Heart right ventricle (tissue), 16 donors: Measurements from ENCODE around the gene UNC79. TPM values are rescaled to one million over a fixed set of nuclear protein-coding genes. Genes with fewer than 3 reads are reported as not detected.

ENCODE experiments used
- ATAC-seq, 8 donors: fragments of 200-7000 bp; cut with Tn5 transposase; one replicate each; pipeline ENCODE4 v1.9.1; 2020; ENCODE audit warnings: mild to moderate bottlenecking in 8 of 8, moderate library complexity in 8 of 8, moderate number of reproducible peaks in 1 of 8
- DNase-seq, 2 donors: peaks; one replicate each; pipeline ENCODE4 v3.0.0-alpha.2; 2020
- H3K27ac ChIP-seq, 10 donors: fragments of 200-600 bp; sonication (generic) in 2 of 10; one replicate each; pipeline versions ENCODE4 v1.5.0 to v1.8.0; 2020 to 2022; ENCODE audit warnings: mild to moderate bottlenecking in 3 of 10
- H3K27me3 ChIP-seq, 7 donors: fragments of 200-600 bp; one replicate each; pipeline ENCODE4 v1.8.0; 2021 to 2022; ENCODE audit warnings: mild to moderate bottlenecking in 2 of 7
- H3K36me3 ChIP-seq, 9 donors: fragments of 200-600 bp; sonication (generic) in 1 of 9; one replicate each; pipeline versions ENCODE4 v1.5.0 to v1.8.0; 2020 to 2022; ENCODE audit warnings: mild to moderate bottlenecking in 2 of 9
- H3K4me1 ChIP-seq, 9 donors: fragments of 200-600 bp; sonication (generic) in 1 of 9; one replicate each; pipeline versions ENCODE4 v1.5.0 to v1.8.0; 2020 to 2022; ENCODE audit warnings: mild to moderate bottlenecking in 4 of 9
- H3K4me3 ChIP-seq, 10 donors: fragments of 200-600 bp; sonication (generic) in 2 of 10; one replicate each; pipeline versions ENCODE4 v1.5.0 to v1.8.0; 2020 to 2022; ENCODE audit warnings: mild to moderate bottlenecking in 7 of 10, moderate library complexity in 2 of 10
- H3K9me3 ChIP-seq, 11 donors: fragments of 200-600 bp in 10 of 11; sonication (generic) in 2 of 11; one replicate each; pipeline versions ENCODE4 v1.5.0 to v1.8.0; 2013 to 2022; ENCODE audit warnings: mild to moderate bottlenecking in 2 of 11, control low read depth in 1 of 11, moderate library complexity in 1 of 11
- CTCF ChIP-seq, 9 donors: fragments of 200-600 bp; sonication (generic) in 2 of 9; IDR thresholded peaks; one replicate each; pipeline versions ENCODE4 v1.5.0 to v1.8.0; 2021 to 2022; ENCODE audit warnings: antibody characterized with exemption in 9 of 9, mild to moderate bottlenecking in 5 of 9, moderate library complexity in 1 of 9
- whole genome bisulfite sequencing, 2 donors: extraction: QIAGEN DNeasy Blood & Tissue Kit; methylation state at CpG; one replicate each; pipeline ENCODE4 v1.1.7; 2013; ENCODE audit warnings: inconsistent platforms in 1 of 2; 5-methylcytosine and 5-hydroxymethylcytosine counted together
- intact Hi-C, 10 donors: fragments of 100-400 bp; cut with DNase I; formaldehyde crosslinking; loops; one replicate each; pipeline versions ENCODE4 v1.11.1 to v1.14.2; 2022
- polyA plus RNA-seq, 2 donors: library from polyadenylated mRNA; stranded (reverse); fragments of 200-250 nt; gene quantifications; one replicate each; pipeline ENCODE4 v1.2.3, GENCODE V29; 2013
- total RNA-seq, 10 donors: library from RNA; stranded (reverse); fragmentation: NEBNext Ultra II Directional in 3 of 10; extraction: Animal tissue kit (Norgen Biotek cat#: 25700) in 3 of 10; gene quantifications; one replicate each; pipeline versions ENCODE4 v1.2.1 to v1.2.4, GENCODE V29; 2021 to 2023
- donor health status: Arrhythmogenic right ventricular cardiomyopathy.
- donor health status: ischemic (EF 13 %, LVEDD 7.1; RV severe dilation, severe dysfunction).
- donor health status: healthy with polysubstance abuse.
- donor health status: DM: no; HTN: yes; CAD: no.
- donor health status: DM: no; HTN: no; CAD: no.
- donor health status: ischemic (EF 25% LVEDD 6.9; RV normal size, moderate dysfunction).
- donor health status: ischemic (EF 25% LVEDD 5.7; RV mildly dilated, moderate dysfunction).
- donor health status: healthy.
- donor health status: DM: yes; HTN: yes; CAD: no.
- donor health status: Ischemic cardiomyopathy.
- donor health status: ischemic (EF 35%, LVEDD 5.7; RV mildly dilated, moderate dysfunction).
- donor health status: nonischemic (EF 11% LVEDD 7.7; RV severe dilation, severe dysfunction).
- donor health status: DM: yes; HTN: yes; CAD: no.
- donor health status: PGD.
- donor health status: ischemic (EF 29% LVEDD 5.4; RV normal size, mild dysfunction).
- donor health status: nonischemic (EF 23%, LVEDD 6.1; RV moderate dilation, normal function).

The UNC79 gene
- total and polyA plus RNA-seq, 12 donors = 0.01 to 0.89 (median 0.40) TPM

- no peaks in the 10 kb centered on the region for H3K4me1 ChIP-seq
- H3K4me3 ChIP-seq = no peak overlapping the region
- no peaks in the 10 kb centered on the region for H3K9me3 ChIP-seq
- no peak for ATAC-seq
- H3K36me3 ChIP-seq = no peaks in the 10 kb centered on the region
- WGBS, 2 donors = 86 to 87% methylated on average over 3 of the region's 3 CpGs
- H3K27me3 ChIP-seq = no peaks in the 10 kb centered on the region
- intact Hi-C loops = no loop called here
- no peak for TF ChIP-seq CTCF (IDR thresholded peaks at IDR 0.05)
- H3K27ac ChIP-seq = no peak overlapping the region
- DNase-seq = no peak
Measured at GRCh38 chr14:93587330-93587729, 156.6 kb downstream of the UNC79 start.

GRCh38 chr14:93591506-93591905, 160.8 kb downstream of the UNC79 start:
- Histone ChIP-seq H3K4me1 (no peaks in the 10 kb centered on the region), H3K9me3 (no peaks in the 10 kb centered on the region), H3K36me3 (no peaks in the 10 kb centered on the region), H3K27me3 (peaks cover 0 to 4% (median 0%) of the 10 kb centered on the region in 7 donors), H3K4me3 (no peak overlapping the region), H3K27ac (no peak overlapping the region)
- TF ChIP-seq CTCF (IDR thresholded peaks at IDR 0.05) = no peak
- intact Hi-C loops = no loop called here
- DNase-seq = no peak
- 79 to 83% methylated on average over 10 of the region's 10 CpGs for WGBS, 2 donors
- no peak for ATAC-seq

GRCh38 chr14:93592786-93593185, 162.0 kb downstream of the UNC79 start:
- no peak for TF ChIP-seq CTCF (IDR thresholded peaks at IDR 0.05)
- Histone ChIP-seq H3K4me1 (no peaks in the 10 kb centered on the region), H3K9me3 (no peaks in the 10 kb centered on the region), H3K27ac (no peak overlapping the region), H3K27me3 (peaks cover 0 to 4% (median 0%) of the 10 kb centered on the region in 7 donors), H3K4me3 (no peak overlapping the region), H3K36me3 (no peaks in the 10 kb centered on the region)
- DNase-seq = no peak
- intact Hi-C loops = no loop called here
- ATAC-seq = no peak
- WGBS, 2 donors = 45 to 50% methylated on average over 3 of the region's 3 CpGs

- Histone ChIP-seq H3K4me3 (no peak overlapping the region), H3K27ac (no peak overlapping the region), H3K27me3 (peaks cover 0 to 6% (median 0%) of the 10 kb centered on the region in 7 donors), H3K36me3 (no peaks in the 10 kb centered on the region), H3K9me3 (peaks cover 0 to 9% (median 0%) of the 10 kb centered on the region in 11 donors), H3K4me1 (no peaks in the 10 kb centered on the region)
- no peak for ATAC-seq
- no peak for DNase-seq
- TF ChIP-seq CTCF (IDR thresholded peaks at IDR 0.05) = no peak
- intact Hi-C loops = no loop called here
Measured at GRCh38 chr14:93606091-93606490, 175.4 kb downstream of the UNC79 start.
